ENCODE data around the gene CDT1. TPM values are rescaled to one million over a fixed set of nuclear protein-coding genes. Genes with fewer than 3 reads are reported as not detected.
"Not testable (repeated sequence)": the region's sequence is repeated elsewhere in the genome, so short reads cannot be mapped to it uniquely, and the experiment has no call there.

The CDT1 gene
- total RNA-seq, 1 donor, result 69.7 TPM

- DNase-seq (ENCODE audit: low read depth in 2 of 3, low spot score in 2 of 3), result no peak
Observed at GRCh38 chr16:88768071-88768783, 35.4 kb upstream of the CDT1 start.

DNA sequence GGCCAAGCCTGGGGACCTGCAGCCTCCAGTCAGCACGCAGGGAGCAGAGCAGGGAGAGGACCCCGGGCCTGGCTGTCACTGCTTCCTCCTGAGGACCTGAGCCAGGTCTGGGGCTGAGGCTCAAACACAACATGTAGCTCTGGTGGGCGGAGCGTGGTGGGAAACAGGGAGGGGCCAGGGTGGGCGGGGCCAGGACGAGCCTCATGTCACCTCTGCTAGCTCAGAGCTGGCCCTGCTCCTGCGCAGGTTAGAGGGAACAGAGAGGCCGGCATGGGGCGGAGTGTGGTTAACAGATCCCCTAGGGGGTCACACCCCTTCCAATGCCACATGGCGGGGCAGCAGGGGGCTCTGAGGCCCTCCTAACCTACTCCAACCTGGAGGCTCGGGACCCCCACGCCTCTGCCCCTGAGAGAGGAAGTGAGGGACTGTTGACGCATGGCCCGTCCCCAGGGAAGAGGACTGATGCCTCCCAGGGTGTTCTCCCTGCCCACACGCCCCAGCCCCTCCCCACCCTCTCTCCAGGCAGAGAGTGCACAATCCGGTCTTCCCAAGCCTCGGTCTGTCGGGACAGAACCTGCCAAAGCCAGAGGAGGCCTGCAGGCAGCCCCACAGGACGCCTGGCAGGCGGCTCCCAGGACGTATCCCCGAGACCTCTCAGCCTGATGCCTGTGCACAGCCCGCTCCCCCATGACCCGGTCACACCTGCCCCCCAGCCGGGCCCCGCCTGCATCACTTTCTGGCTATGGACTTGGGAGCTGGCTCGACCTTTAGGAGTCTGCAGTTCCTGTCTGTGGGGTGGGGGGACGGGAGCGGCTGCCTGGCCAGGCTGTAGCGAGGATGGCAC lies 33.8 kb upstream of the CDT1 start:
- DNase-seq (ENCODE audit: low read depth in 2 of 3, low spot score in 2 of 3), result peak in 1 of 3 donors; percentile 65

- peak in 2 of 3 donors; percentile 96 to 98 for DNase-seq (ENCODE audit: low read depth in 2 of 3, low spot score in 2 of 3)
Observed at GRCh38 chr16:88770461-88771293, 32.9 kb upstream of the CDT1 start.

GRCh38 chr16:88771294-88771772 lies 32.3 kb upstream of the CDT1 start:
- no peak for DNase-seq (ENCODE audit: low read depth in 2 of 3, low spot score in 2 of 3)

- DNase-seq (ENCODE audit: low read depth in 2 of 3, low spot score in 2 of 3), result not testable (repeated sequence)
Observed at GRCh38 chr16:88771781-88772180, 31.8 kb upstream of the CDT1 start.

GRCh38 chr16:88772871-88773811 lies 30.4 kb upstream of the CDT1 start:
- DNase-seq (ENCODE audit: low read depth in 2 of 3, low spot score in 2 of 3), result no peak

- DNase-seq (ENCODE audit: low read depth in 2 of 3, low spot score in 2 of 3), result no peak
Observed at GRCh38 chr16:88773812-88774291, 29.7 kb upstream of the CDT1 start.

- DNase-seq (ENCODE audit: low read depth in 2 of 3, low spot score in 2 of 3), result no peak
Observed at GRCh38 chr16:88774544-88775393, 28.8 kb upstream of the CDT1 start.

- no peak for DNase-seq (ENCODE audit: low read depth in 2 of 3, low spot score in 2 of 3)
Observed at GRCh38 chr16:88775825-88776224, 27.8 kb upstream of the CDT1 start.

DNA sequence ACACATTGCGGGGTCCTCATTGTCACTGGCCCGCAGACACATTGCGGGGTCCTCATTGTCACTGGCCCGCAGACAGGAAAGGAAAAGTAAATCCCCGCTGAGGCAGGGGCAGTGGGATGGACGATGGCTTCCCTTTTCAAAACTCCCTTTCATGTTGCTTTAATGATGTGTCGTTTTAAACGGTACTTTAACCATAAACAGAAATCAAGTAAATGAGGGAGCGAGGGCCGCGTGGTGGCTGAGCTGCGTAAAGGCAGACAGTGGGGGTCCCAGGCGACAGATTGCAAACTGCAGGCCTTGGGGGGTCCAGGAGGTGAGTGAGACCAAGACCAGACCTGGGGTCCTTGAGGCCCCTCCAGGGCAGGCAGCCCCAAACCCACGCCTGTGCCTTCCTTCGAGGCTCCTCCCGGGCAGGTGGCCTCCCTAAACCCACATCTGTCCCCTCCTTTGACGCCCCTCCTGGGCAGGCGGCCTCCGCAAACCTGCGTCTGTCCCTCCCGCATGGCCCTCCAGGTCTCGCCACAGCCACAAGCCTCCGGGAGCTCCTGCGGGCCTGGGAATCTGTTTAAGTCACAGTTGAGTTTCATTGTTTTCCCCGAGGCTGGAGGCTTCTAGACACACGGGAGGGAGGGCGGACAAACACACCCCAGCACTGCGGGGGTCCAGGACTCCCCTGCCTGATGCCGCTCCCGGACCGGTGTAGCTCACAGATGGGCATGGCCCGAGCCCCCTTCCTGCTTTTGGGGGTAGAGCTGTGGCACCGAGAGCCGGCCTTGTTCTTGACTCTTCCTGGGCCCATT lies 25.9 kb upstream of the CDT1 start:
- peak in 1 of 3 donors; percentile 36 for DNase-seq (ENCODE audit: low read depth in 2 of 3, low spot score in 2 of 3)

DNA sequence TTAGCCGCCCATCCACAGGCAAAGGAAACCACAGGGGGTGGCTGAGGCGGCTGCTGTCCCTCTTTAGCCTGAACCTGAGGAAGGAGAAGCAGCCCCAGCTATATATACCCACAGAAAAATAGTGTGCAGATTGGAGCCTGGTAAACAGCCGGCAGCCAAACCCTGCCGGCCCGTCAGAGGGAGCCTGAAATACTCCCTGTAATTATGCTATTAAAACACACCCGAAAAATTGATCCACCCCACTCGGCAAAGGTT lies 25.4 kb upstream of the CDT1 start:
- peak in 1 of 3 donors; percentile 43 for DNase-seq (ENCODE audit: low read depth in 2 of 3, low spot score in 2 of 3)

- DNase-seq (ENCODE audit: low read depth in 2 of 3, low spot score in 2 of 3), result no peak
Observed at GRCh38 chr16:88778541-88779065, 25.0 kb upstream of the CDT1 start.

DNA sequence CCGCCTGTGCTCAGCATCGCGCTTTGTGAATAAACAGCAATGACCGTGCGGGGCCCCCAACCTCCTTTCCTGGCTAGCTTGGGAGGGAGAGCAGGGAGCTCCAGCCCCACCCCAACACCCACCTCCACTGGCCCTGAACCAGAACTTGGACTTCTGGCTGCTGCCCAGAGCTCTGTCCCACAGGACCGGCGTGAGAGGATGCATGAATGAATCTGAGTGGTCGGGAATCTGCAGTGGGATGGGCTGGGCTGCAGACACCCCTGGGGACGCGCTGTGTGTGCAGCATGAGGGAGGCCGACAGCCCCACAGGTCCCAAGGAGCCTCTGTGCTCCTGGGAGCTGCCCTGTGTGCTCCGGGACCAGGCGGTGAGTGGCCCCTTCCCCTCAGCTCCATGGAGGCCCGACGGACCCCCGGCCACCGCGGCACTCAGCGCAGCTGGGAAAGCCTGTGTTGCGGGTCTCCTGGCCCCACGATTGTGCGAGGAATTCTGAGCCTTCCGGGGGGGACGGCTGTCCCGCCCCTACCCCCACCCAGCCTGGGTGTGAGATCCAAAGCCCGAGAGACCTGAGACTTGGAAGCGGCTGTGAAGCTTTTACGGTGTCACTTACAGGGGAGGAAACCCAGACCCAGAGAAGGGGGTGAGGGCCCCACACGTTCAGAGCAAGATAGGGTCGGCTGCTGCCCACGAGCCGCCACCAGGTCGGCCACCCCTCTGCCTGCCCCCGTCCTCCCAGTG lies 24.0 kb upstream of the CDT1 start:
- DNase-seq (ENCODE audit: low read depth in 2 of 3, low spot score in 2 of 3), result no peak

- DNase-seq (ENCODE audit: low read depth in 2 of 3, low spot score in 2 of 3), result no peak
Observed at GRCh38 chr16:88780142-88781062, 23.2 kb upstream of the CDT1 start.

DNA sequence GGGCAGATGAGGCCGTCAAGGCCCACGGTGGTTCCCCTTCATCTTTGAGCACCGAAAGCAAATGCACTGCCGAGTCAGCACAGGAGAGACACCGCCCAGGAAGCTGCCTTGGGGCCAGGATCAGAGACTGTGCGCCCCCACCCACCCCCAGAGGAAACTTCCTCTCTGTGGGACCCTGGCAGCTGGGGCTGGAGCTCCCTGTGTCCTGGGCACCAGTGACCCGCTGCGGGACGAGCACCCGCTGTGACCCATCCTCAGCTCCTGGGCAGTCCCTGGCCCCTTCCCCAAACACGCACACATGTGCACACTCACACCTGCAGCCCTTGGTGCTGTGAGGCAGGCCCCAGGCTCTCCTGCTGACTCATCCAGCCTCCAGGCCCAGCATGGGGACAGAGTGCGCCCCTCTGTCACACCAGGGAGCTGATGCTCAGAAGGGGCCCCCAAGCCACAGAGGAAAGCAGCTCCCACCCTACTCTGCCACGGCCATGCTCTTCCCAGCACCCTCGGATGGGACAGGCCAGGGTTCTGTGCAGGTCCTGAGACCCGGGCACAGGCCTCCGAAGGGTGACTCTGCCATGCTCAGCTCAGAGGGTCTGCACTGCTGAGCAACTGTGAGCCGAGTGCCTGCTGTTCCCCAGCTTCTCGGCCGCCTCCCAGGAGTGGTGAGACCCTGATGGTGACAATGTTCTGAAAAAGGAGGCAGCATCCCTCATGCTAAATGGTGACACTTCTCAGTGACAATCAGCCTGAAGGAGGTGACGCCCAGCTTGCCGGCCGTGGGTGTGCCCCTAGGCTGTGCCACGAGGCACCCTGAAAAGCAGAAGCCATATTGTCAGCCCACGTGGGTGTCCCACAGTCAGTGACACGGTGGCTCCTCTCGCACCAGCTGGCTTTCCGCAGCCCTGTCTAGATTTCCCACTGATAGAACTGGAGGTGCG lies 22.2 kb upstream of the CDT1 start:
- DNase-seq (ENCODE audit: low read depth in 2 of 3, low spot score in 2 of 3), result peak; percentile 49 to 67 (median 50)
